Stimulated activated CD4-positive, alpha-beta T cell treated with anti-CD3 and anti-CD28 coated beads, Interleukin-2, amount 100 ng/mL, for 4 hours (primary cell): ENCODE measurements around the gene GALNT2.

Experiments used
- DNase-seq: peaks from one replicate; pipeline ENCODE4 v3.0.0-alpha.2; 2020; ENCODE audit warnings: low read depth

The GALNT2 gene

DNA sequence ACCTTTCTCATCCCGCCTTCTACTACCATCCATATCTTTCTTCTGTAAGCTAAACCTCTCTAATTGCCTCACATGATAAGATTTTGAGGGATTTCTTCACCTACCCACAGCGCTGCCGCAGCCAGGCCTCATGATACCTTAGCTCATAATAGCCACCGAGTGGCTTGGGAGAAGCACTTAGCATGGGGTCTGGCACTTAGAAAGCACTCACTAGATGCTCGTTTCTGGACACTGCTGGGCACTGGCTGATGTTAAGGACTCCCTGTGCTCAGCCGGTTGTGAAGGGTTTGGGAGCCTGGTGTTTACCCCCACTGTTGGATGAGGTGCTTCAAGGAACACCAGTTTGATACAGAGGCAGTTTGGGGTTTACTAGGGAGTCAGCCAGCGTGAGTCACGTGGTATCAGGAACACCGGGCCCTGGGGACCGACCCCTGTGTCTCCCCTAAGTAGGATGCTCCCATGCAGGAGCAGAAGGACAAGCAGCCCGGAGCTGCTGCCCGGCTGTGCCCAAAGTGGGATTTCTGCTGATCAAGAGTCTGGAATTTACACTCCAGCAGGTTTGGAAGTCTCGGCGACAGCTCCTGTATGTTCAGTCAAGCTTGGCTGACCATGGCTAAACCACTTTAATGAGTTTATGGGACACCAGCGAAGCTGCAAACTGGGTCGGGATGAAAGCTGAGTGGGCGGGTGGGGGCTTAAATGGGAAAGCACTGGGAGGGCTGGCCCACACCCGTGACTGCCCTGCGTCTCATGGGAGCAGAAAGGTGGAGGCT, 63.3 kb downstream of the GALNT2 start:
- no peak for DNase-seq

DNA sequence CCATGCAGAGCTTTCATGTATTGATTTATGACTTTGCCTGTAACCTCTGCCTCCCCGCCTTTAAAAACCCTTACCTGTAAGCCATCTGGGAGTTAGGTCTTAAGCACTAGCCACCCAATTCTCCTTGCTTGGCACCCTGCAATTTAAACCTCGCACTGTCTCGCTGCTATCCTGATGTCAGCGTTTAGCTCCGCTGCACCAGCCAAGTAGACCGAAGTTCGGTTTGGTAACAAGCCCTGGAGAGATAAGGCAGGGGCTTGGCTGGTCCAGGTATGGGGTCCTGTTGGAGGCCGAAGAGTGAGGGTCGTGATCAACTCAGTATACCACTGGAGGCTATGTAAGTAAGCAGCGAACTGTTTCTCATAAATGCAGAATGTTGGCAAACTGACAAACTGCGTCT, 64.4 kb downstream of the GALNT2 start:
- no peak for DNase-seq

DNA sequence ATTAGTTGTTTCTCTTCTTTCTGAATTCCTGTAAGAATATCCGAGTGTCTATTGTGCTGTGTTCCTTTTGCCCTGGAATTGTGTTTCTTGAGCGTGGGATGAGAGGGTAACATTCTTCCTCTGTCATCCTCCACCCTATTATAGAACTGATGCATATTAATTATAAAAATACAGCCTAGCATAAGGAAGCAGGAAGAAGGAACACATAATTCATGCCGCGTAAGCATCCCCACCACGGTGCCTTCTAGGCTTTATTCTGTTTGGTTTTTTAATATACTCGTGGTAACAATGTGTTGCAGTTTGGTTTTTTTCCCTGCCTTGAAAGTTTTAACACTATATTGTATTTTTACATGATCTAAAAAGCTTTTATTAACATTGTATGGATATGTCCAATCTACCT, 65.7 kb downstream of the GALNT2 start:
- no peak for DNase-seq

DNA sequence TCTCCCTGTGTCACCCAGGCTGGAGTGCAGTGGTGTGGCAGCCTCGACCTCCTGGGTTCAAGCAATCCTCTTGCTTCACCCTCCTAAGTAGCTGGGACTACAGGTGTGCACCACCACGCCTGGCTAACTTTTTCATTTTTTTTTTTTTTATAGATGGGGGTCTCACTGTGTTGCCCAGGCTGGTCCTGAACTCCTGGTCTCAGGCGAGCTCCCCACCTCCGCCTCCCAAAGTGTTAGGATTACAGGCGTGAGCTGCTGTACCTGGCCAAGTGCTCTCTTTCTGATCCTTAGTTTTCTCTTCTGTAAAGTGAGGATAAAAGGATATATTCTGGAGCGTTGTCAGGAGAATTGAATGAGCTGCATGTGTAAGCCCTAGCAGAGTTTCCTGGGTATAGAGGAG, 68.7 kb downstream of the GALNT2 start:
- DNase-seq = no peak

DNA sequence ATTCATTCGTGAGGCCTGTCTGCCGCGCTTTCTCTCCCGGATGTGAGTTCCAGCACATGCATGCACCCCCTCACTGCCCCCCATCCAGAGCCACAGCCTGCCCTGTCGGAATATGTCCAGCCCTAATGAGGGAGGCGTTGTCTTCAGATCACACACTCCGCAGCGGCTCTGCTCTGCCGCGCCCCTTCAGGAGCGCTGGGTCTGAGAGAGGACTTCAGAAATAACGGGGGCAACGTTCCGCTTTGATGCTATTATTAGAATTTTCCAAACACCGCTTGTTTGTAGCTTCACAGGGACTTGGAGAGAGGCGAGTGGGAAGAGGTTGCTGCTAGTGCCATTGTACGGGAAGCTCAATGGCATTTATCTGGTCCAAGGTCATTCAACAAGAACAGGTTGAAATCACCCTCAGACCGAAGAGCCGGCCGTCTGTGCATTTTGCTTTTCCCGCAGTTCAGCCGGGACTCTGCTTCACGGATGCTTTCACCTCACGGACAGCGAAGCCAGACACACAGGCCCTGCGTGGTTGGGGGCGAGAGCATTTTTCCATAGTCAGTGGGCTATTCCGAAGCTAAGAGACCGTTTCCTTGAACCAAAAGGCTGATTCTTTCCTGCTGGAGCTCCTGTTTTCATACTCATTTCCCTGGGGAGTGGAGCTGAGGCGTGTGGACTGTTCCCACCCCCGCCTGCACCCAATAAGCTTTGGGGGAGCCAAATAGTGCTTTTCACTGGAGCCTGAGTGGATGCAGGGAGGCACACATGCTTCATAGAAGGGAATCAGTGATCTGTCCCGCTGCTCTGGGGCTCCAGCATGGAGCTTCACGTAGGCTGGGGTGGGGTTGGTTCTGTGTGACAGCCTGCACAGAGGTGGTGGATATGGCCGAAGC, 69.7 kb downstream of the GALNT2 start:
- no peak for DNase-seq

DNA sequence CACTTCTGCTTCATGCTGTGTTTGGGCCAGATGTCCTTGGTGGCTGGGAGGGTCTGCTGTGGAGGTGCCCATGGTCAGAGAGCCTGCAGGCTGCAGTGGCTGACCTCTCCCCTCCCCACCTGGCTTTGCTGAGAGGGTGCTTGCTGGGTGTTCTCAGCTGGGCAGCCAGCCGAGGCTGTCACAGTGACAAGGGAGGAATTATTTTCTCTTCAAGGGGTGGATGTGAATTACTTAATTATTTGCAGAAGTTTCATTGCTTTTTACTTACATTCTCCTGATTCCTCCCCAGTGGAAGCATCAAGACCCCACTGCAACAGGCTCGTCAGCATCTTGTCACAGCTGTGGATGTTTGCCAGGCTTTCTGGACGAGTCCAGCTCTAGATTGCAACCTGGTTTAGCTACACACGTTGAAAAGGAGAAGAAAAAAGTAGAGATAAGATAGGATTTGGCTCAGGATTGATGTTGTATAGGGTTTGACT, 70.3 kb downstream of the GALNT2 start:
- DNase-seq = no peak

DNA sequence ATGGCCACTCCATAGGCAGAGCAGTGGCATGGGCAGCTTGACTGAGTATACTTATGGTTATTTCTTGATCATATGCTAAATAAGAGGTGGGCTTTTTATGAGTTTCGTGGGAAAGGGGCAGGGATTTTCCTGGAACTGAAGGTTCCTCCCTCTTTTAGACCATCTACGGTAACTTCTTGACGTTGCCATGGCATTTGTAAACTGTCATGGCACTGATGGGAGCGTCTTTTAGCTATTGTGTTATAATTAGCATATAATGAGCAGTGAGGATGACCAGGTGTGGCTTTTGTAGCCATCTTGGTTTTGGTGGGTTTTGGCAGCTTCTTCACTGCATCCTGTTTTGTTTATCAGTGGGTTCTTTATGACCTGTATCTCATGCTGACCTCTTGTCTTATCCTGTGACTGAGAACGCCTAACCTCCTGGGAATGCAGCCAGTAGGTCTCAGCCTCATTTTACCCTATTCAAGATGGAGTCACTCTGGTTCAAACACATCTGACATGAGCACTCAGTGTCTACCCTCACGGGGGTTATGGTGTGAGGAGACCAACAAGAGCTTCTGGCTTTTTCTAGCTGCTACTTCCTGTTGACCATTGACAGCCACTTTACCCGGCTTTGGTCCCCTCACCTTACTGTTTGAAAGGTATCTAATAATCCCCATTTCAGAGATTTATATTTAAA, 71.7 kb downstream of the GALNT2 start:
- no peak for DNase-seq

DNA sequence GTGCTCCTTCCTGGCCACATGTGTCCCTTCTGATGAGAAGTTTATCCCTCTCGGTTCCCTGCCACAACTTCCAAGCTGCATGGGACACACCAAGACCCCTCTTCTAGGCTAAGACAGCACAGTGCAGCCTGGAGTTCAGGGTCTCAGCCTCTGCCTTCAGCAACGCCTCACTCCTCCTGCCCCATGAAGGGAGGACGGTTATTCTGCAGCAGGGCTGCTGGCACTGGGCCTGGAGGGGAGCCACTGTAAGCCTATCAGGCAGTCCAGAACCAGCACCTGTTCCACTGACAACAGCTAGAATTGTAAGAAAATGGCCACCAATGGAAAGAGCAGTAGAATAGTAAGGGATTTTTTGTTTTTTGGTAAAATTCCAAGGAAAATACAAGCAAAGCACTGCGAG, 72.3 kb downstream of the GALNT2 start:
- DNase-seq = no peak

DNA sequence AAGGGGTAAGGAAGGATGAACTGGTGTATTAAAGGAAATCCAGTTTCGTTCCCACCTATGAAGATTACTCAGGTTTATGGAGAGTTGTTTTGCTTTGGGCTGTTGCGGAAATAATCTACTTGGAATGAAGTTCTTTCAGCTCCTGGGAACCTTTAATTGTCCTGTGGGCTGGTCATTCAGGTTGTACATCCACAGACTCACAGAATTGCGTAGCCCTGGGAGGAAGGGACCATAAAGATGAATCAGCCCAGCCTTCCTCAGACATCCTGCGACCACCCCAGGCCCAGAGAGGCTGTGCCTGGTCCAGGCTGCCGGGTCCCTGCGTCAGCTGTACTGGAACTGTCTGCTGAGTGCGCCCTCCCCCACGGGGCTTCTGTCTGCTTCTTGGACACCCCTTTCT, 72.7 kb downstream of the GALNT2 start:
- DNase-seq = no peak

DNA sequence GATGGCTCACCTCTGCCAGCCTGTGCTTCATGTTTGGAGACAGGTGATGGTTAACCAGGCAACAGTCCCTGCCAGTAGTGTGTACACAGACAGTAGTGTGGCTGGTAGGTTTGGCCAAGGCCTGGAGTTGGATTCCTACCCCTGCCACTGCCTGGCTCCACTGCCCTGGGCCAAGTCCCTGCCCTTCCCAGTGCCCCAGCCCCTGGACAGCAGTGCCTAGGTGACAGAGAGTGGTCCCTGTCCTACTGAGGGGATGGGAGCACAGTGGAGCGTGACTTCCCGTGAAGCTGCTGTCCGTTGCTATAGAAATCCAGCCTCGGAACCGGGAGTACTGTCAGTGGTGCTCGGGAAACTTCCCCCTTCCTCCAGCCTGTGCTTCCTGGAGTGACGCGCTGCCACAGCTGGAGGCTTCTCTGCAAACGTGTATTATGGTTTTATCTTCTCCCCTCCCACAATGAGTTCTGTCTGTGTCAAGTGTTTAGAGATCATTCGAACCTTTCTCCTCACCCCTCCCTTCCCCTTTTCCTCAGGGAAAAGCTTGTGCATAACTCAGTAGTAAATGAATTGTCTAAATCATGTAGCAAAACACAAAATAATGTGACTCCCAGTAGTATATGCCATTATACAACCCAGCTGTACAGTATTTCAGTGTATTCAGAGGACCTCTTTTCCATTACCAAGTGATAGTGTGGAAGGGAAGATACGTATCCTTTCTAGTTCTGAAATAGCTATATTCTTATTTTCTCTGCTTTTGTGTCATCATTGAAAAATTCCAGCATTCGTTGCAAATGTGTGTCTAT, 73.4 kb downstream of the GALNT2 start:
- no peak for DNase-seq

DNA sequence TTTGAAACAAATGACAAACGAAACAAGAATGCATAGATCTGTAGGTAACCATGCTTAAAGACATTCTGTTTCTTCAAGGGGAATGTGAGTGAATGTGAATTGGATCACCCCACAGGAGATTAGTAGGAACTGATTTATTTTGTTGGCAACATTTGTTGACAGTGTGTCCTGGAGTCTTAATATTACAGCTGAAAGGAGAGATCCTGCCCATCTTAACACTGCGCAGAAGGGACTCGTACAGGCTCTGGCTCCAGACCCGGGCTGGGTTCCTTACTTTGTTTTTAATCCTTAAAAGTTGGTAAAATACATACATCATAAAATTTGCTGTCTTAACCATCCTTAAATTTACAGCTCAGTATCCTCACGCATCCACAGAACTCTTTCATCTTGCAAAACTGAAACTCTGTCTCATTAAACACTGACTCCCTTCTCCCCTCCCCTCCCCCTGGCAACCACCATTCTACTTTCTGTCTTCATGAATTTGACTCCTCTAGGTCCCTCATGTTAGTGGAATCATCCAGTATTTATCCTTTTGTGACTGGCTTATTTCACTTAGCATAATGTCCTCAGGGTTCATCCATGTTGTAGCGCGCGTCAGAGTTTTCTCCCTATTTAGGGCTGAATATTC, 74.1 kb downstream of the GALNT2 start:
- no peak for DNase-seq

DNA sequence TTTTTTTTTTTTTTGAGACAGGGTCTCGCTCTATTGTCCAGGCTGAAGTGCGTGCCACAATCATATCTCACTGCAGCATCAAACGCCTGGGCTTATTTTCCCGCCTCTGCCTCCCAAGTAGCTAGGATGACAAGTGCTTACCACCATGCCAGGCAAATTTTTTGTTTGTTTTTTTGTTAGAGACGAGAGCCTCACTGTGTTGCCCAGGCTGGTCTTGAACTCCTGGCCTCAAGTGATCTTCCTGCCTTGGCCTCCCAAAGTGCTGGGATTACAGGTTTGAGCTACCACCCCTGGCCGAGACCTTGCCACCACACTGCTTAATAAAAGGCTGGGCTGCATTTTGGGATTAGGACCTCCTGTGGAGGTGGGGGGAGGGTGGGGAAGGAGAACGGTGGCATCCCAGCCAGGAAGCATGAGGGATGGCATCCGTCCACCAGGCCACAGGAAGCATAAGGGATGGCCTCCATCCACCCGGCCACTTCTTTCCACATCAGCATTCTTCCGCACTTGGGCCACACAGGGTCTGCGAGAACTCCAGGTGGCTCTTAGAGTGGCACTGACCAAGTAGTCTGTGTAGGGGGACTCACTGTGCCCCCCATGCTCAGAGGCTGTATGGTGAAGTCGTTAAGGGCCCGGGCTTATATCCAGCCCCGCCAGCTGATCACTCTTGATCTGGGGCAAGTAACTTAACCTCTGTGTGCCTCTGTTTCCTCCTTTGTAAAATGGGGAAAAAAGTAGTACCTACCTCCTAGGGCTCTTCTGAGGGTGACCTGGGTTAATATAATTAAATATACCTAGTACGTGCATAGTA, 75.0 kb downstream of the GALNT2 start:
- DNase-seq = no peak

DNA sequence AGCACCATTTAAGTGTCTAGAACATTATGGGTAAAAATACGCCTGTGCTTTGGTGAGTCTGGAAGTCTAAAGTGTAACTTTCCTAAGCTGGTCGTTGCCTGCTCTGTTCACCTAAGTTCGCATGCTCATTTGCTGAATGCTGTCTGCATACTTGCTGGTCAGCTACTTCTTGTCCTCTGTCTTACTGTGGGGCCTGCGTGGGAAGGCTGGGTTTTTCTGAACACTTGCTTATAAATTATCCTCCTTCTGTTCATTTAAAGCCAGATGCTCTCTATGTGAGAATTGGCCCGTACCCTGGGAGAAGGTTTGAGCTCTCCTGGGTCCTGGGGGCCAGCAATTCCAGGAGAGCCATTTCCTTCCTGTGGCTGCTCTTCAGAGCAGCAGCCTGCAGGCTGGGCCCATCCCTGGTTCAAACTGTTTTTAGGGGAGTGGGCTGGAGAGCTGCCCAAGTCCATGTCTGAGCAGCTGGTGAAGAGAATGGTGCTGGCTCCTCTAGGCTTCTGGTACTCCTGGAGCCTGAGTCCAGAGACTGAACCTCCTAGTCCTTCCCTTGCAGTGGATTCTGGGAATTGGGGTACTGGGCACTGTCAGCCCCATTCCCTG, 75.7 kb downstream of the GALNT2 start:
- DNase-seq = no peak

DNA sequence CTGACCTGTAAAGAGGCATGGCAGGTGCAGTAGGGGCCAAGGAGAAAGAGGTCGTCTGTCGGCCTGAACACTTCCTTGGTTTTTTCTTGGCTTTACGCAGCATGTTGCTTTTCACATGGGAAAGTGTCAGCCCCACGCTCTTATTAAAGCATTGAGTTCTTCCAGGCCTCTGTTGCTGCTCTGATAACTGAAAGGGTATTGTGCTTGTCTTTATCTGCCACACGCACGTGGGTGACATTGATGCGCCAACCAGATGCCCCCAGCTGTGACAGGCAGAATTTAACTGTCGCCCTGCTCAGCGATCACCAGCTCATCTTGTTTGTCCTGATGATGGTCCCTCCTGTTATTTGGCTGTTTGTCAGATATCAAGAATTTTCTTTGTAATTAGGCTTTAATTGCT, 76.5 kb downstream of the GALNT2 start:
- no peak for DNase-seq

DNA sequence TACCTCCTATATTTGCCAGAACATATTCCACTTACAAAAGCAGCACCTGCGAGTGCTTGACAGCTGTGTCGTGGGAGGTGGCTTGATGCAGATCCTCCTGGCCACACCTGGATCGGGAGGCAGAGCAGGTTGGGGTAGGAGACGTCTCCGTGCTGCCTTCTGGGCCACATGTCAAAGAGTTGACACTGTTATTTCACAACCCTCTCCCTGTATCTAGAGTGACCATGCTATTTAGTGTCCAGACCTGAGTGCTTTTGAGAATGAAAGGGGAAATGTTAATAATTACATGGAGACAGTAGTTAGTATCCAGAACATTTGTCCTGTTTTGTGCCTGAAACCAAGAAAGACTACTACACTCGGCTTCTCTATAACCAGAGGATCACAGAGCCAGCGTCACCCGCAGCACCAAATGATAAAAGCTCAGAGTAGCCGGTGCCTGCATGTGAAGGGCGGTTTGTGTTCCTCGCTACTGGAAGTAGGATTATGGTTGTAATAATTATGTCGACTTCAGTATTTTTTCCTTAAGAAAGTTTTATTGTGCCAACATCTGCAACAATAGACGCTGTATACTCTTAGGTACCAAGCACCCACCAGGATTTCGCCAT, 77.1 kb downstream of the GALNT2 start:
- DNase-seq = no peak

DNA sequence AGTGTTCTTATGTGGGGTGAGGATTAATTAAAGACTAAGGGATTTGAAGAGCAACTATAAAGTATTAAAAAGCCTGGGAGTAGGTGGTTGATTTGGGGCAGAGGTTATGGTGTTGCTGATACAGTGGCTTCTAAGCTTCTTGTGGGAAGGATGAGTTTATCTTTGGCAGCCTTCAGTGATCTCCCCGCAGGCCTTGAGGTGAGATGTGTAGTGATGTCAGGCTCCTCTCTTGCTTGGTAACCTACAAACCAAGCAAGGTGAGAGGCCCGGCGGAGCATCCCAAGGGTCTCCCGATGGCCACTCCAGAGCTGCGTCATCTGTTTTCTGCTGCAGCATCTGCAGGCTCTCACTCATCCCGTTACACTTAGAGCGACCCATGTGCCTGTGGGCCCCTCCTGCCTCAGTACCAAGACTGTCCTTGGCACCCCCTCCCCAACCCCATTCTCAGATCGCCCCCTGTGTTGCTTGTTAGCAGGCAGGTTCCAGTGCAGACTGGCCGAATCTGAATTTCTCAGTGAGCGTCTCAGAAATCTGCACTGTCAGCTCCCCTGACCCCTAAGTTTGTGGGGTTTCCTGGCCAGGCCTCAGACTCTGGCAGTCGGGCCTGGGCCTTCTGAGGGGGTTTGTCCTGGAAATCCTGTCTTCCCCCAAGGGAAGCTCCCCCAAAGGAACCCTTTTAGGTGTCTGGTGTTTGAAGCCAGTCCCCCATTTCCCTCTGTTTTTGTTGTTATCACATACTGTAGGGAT, 77.9 kb downstream of the GALNT2 start:
- no peak for DNase-seq

DNA sequence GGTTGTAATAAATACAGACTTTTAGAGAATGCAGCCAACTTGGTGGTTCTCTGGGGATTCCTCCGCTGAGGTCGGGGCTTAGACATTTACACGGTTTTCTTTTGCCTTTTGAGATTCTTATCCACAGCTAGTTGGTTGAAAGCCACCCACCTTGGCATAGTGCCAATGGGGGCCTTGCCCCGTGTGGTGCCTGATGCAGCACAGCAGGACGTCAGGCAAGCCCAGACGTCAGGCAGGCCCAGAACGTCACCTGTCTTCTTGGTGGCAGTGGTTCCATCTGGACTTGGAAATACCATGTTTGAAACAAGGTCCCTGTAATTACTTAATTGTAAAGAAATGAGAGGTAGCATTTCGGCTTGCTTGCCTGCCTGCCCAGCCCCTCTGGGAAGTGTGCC, 78.5 kb downstream of the GALNT2 start:
- DNase-seq = no peak

DNA sequence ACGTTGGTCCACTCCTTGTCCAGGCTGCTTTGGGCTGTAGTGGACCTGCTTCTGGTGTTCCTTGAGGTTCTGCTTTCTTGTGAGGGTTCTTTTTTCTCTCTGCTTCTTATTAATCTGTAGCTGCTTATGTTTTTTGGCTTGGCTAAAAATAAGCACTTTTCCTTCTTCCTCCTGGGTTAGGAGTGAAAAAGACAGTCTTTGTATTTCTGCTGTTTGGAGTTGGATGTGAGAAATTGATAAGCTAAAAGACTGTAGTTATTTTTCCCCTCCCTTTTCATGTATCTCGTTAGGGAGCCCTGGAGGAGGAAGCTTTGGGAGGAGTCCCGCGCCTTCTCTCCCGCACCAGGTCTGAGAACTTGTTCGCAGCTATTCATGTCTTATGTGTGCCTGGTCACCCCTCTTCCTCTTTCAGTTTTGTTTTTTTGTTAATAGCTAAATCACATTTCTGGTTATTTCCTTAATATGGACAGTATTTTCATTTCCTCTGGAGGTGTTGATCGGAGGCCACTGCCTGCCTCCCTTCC, 79.0 kb downstream of the GALNT2 start:
- DNase-seq = no peak

DNA sequence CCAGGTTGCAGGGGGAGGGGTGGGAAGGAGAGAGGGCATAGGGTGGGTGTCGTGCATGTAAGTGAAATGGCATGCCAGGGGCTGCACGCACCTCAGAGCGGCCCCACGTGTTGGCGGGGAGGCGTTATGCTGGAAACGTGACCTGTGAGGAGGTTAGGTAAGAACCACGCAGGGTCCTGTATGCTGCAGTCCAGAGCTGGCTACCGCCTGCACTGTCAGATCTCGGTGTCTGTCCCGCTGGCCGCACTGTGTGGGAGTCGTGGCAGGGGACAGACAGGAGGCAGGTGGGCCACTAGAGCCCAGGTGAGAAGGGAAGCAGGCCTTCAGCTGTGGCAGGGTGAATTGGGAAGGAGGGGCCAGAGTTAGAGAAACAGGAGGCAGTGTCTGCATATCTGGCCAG, 79.7 kb downstream of the GALNT2 start:
- no peak for DNase-seq
